ENCODE data around the gene ARHGEF33. TPM values are rescaled to one million over a fixed set of nuclear protein-coding genes. Genes with fewer than 3 reads are reported as not detected.

ARHGEF33 gene
- polyA plus RNA-seq, 3 donors: 1.8 to 3.4 (median 2.2) TPM

- DNase-seq (ENCODE audit: extremely low read depth in 1 of 11, low read depth in 9 of 11, low spot score in 4 of 11): peak in 10 of 11 donors; percentile 39 to 79 (median 63)
These were observed 57.9 kb downstream of the ARHGEF33 start for GRCh38 chr2:38947241-38948239.

GRCh38 chr2:38948387-38948882 is 58.8 kb downstream of the ARHGEF33 start:
- DNase-seq (ENCODE audit: extremely low read depth in 1 of 11, low read depth in 9 of 11, low spot score in 4 of 11): no peak

- no peak for DNase-seq (ENCODE audit: extremely low read depth in 1 of 11, low read depth in 9 of 11, low spot score in 4 of 11)
These were observed 59.3 kb downstream of the ARHGEF33 start for GRCh38 chr2:38948995-38949394.

GRCh38 chr2:38951766-38952165 is 62.1 kb downstream of the ARHGEF33 start:
- DNase-seq (ENCODE audit: extremely low read depth in 1 of 11, low read depth in 9 of 11, low spot score in 4 of 11): no peak

- DNase-seq (ENCODE audit: extremely low read depth in 1 of 11, low read depth in 9 of 11, low spot score in 4 of 11): no peak
These were observed 68.3 kb downstream of the ARHGEF33 start for GRCh38 chr2:38957972-38958371.

GRCh38 chr2:38959466-38959865 is 69.8 kb downstream of the ARHGEF33 start:
- no peak for DNase-seq (ENCODE audit: extremely low read depth in 1 of 11, low read depth in 9 of 11, low spot score in 4 of 11)

- DNase-seq (ENCODE audit: extremely low read depth in 1 of 11, low read depth in 9 of 11, low spot score in 4 of 11): peak; percentile 56 to 85 (median 82)
These were observed 70.4 kb downstream of the ARHGEF33 start for GRCh38 chr2:38959938-38960608.

- peak in 1 of 11 donors; percentile 14 for DNase-seq (ENCODE audit: extremely low read depth in 1 of 11, low read depth in 9 of 11, low spot score in 4 of 11)
These were observed 71.1 kb downstream of the ARHGEF33 start for GRCh38 chr2:38960609-38961320.

- no peak for DNase-seq (ENCODE audit: extremely low read depth in 1 of 11, low read depth in 9 of 11, low spot score in 4 of 11)
These were observed 76.3 kb downstream of the ARHGEF33 start for GRCh38 chr2:38966006-38966405.

- no peak for DNase-seq (ENCODE audit: extremely low read depth in 1 of 11, low read depth in 9 of 11, low spot score in 4 of 11)
These were observed 77.0 kb downstream of the ARHGEF33 start for GRCh38 chr2:38966678-38967077.

- DNase-seq (ENCODE audit: extremely low read depth in 1 of 11, low read depth in 9 of 11, low spot score in 4 of 11): no peak
These were observed 78.3 kb downstream of the ARHGEF33 start for GRCh38 chr2:38968021-38968420.

GRCh38 chr2:38971377-38971776 is 81.7 kb downstream of the ARHGEF33 start:
- no peak for DNase-seq (ENCODE audit: extremely low read depth in 1 of 11, low read depth in 9 of 11, low spot score in 4 of 11)

GRCh38 chr2:38973266-38973665 is 83.6 kb downstream of the ARHGEF33 start:
- no peak for DNase-seq (ENCODE audit: extremely low read depth in 1 of 11, low read depth in 9 of 11, low spot score in 4 of 11)

- DNase-seq (ENCODE audit: extremely low read depth in 1 of 11, low read depth in 9 of 11, low spot score in 4 of 11): no peak
These were observed 85.4 kb downstream of the ARHGEF33 start for GRCh38 chr2:38975042-38975441.

GRCh38 chr2:38977047-38977446 is 87.4 kb downstream of the ARHGEF33 start:
- no peak for DNase-seq (ENCODE audit: extremely low read depth in 1 of 11, low read depth in 9 of 11, low spot score in 4 of 11)

- no peak for DNase-seq (ENCODE audit: extremely low read depth in 1 of 11, low read depth in 9 of 11, low spot score in 4 of 11)
These were observed 88.7 kb downstream of the ARHGEF33 start for GRCh38 chr2:38978296-38978903.

GRCh38 chr2:38978908-38979307 is 89.2 kb downstream of the ARHGEF33 start:
- no peak for DNase-seq (ENCODE audit: extremely low read depth in 1 of 11, low read depth in 9 of 11, low spot score in 4 of 11)

GRCh38 chr2:38981003-38981669 is 91.5 kb downstream of the ARHGEF33 start:
- DNase-seq (ENCODE audit: extremely low read depth in 1 of 11, low read depth in 9 of 11, low spot score in 4 of 11): peak in 2 of 11 donors; percentile 7
